Activated T-helper 1 cell treated with anti-CD3 and anti-CD28 coated beads, Interleukin-12 subunit alpha, Interleukin-12 subunit beta, Interleukin-2, Interleukin-4 antibody, amounts not matched to agents 30 ng/mL and 10 ng/mL and 1 ng/mL, durations not matched to agents 14 hours and 24 hours and 36 hours (primary cell): Measurements from ENCODE around the gene SUGCT. TPM values are rescaled to one million over a fixed set of nuclear protein-coding genes. Genes with fewer than 3 reads are reported as not detected.

Experiments used
- DNase-seq: peaks from one replicate; pipeline ENCODE4 v3.0.0; 2021; ENCODE audit warnings: low spot score
- H3K27ac Mint-ChIP-seq: one replicate; pipeline ENCODE4 v1.8.0; 2021; ENCODE audit warnings: mild to moderate bottlenecking, mixed read lengths
- H3K27me3 Mint-ChIP-seq: one replicate; pipeline ENCODE4 v1.8.0; 2022; ENCODE audit warnings: mild to moderate bottlenecking, moderate library complexity, mixed read lengths; ENCODE audit not compliant: insufficient read depth
- H3K36me3 Mint-ChIP-seq: one replicate; pipeline ENCODE4 v1.8.0; 2021; ENCODE audit warnings: low read depth, mixed read lengths
- H3K4me1 Mint-ChIP-seq: one replicate; pipeline ENCODE4 v1.8.0; 2021; ENCODE audit warnings: low read depth, mixed read lengths
- H3K4me3 Mint-ChIP-seq: one replicate; pipeline ENCODE4 v1.8.0; 2021; ENCODE audit warnings: mild to moderate bottlenecking, moderate library complexity, mixed read lengths
- H3K9me3 Mint-ChIP-seq: one replicate; pipeline ENCODE4 v1.8.0; 2021; ENCODE audit warnings: mixed read lengths
- intact Hi-C: fragments of 100-400 bp; cut with micrococcal nuclease; formaldehyde crosslinking; loops from one replicate; pipeline ENCODE4 v1.15.1; 2024
- total RNA-seq: library from RNA; stranded (reverse); gene quantifications from 2 replicates; pipeline ENCODE4 v1.2.3, GENCODE V29; 2022

The SUGCT gene
- total RNA-seq, 1 donor from 2014 or later, result not detected

DNA sequence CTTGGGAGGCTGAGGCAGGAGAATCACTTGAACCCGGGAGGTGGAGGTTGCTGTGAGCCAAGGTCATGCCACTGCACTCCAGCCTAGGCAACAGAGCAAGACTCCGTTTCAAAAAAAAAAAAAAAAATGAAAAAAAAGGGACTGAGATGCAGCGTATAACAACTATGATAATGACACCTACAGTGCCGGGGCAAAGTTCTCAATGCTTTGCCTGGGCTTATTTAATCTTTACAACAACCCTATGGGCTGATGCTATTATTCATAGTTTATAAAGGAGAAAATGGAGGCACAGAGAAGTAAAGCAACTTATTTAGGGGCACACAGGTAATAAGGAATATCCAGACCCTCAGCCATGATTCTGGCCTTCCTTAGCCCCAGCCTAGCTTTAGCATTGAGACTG, 47.6 kb downstream of the SUGCT start:
- H3K9me3 Mint-ChIP-seq, result no peaks in the 10 kb centered on the region
- H3K36me3 Mint-ChIP-seq, result no peaks in the 10 kb centered on the region
- H3K27me3 Mint-ChIP-seq, result peaks cover 3% of the 10 kb centered on the region
- intact Hi-C loops, result no loop called here
- H3K4me3 Mint-ChIP-seq, result no peak overlapping the region
- H3K4me1 Mint-ChIP-seq, result no peaks in the 10 kb centered on the region
- DNase-seq, result no peak
- H3K27ac Mint-ChIP-seq, result no peak overlapping the region

DNA sequence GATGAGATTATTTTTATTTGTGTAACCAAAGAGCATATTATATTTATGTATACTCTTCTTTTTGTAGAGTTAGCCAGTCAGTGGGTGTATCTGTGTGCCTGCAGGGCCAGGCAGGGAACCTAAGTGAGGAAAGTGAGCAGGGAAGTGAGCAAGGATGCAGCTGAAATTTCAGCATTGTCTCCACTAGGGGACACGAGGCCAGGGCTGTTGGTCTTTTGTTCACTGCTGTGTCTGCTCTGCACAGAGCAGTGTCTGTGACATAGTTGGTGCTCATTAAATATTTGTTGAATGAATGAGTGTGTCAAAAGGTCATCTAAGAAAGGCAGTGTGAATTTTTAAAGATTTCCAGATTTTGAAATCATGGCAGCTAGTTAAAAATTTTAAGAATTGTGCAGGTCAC, 51.8 kb downstream of the SUGCT start:
- H3K27me3 Mint-ChIP-seq, result no peaks in the 10 kb centered on the region
- intact Hi-C loops, result no loop called here

DNA sequence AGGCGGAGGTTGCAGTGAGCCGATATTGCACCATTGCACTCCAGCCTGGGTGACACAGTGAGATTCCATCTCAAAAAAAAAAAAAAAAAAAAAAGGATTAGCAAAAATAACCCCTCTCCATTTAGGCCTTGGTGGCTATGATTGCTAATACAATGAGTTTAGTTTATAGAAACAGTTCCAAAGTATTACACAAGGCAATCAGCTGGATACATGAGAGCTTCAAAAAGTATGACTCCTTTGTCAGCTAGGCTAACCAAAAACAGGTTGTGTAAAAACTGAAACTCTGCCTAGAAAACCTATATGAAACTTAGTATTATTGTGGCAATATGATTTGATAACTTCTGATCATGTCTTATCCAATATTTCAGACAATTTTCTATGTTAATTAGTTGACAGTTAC, 57.2 kb downstream of the SUGCT start:
- H3K4me3 Mint-ChIP-seq, result no peak overlapping the region
- intact Hi-C loops, result no loop called here
- H3K27ac Mint-ChIP-seq, result no peak overlapping the region
- H3K36me3 Mint-ChIP-seq, result no peaks in the 10 kb centered on the region
- H3K9me3 Mint-ChIP-seq, result no peaks in the 10 kb centered on the region
- DNase-seq, result no peak
- H3K27me3 Mint-ChIP-seq, result peaks cover 3% of the 10 kb centered on the region
- no peaks in the 10 kb centered on the region for H3K4me1 Mint-ChIP-seq

More for the DNA sequence above, 51.8 kb downstream of the SUGCT start:
- Mint-ChIP-seq H3K36me3 (no peaks in the 10 kb centered on the region), H3K27ac (no peak overlapping the region), H3K4me3 (no peak overlapping the region), H3K4me1 (no peaks in the 10 kb centered on the region), H3K9me3 (no peaks in the 10 kb centered on the region)
- no peak for DNase-seq

DNA sequence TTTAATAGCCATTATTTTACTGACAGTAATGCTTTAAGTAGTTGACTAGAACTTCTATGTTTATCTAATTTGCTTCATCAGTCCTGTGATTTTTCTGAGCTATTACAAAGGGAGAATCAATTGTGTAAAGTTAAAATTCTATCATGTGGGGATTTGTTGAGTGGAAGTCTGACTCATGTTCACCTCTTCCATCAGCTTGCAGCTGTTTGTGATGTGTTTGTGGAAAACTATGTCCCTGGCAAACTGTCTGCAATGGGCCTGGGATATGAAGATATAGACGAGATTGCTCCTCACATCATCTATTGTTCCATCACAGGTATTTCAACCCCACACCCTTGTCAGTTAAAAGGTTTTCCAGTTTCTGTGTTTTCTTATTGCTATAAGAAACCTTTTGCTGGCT, 59.9 kb downstream of the SUGCT start:
- no peak for DNase-seq
- H3K9me3 Mint-ChIP-seq, result no peaks in the 10 kb centered on the region

DNA sequence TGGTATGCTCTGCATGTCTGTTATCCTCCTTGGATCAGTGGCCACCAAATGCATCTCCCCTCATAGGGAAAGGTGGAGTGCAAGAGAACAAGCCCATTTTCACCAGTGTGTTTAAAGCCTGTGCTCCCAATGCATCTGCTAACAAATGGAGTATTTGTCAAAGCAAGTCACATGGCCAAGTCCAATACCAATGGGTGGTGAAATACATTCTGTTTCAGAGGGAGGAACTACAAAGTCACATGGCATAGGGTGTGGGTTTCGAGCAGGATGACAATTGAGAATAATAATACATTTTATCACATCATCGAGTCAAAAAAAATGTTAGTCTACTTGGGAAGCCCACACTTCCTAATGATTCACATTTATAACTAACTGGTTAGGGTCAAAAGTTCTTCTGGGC, 62.7 kb downstream of the SUGCT start:
- intact Hi-C loops, result no loop called here
- DNase-seq, result no peak
- no peak overlapping the region for H3K4me3 Mint-ChIP-seq
- no peaks in the 10 kb centered on the region for H3K4me1 Mint-ChIP-seq
- peaks cover 3% of the 10 kb centered on the region for H3K27me3 Mint-ChIP-seq
- no peaks in the 10 kb centered on the region for H3K36me3 Mint-ChIP-seq
- no peak overlapping the region for H3K27ac Mint-ChIP-seq
- no peaks in the 10 kb centered on the region for H3K9me3 Mint-ChIP-seq

More for the DNA sequence above, 59.9 kb downstream of the SUGCT start:
- intact Hi-C loops, result no loop called here
- Mint-ChIP-seq H3K4me3 (no peak overlapping the region), H3K27me3 (peaks cover 3% of the 10 kb centered on the region), H3K4me1 (no peaks in the 10 kb centered on the region), H3K27ac (no peak overlapping the region), H3K36me3 (no peaks in the 10 kb centered on the region)

DNA sequence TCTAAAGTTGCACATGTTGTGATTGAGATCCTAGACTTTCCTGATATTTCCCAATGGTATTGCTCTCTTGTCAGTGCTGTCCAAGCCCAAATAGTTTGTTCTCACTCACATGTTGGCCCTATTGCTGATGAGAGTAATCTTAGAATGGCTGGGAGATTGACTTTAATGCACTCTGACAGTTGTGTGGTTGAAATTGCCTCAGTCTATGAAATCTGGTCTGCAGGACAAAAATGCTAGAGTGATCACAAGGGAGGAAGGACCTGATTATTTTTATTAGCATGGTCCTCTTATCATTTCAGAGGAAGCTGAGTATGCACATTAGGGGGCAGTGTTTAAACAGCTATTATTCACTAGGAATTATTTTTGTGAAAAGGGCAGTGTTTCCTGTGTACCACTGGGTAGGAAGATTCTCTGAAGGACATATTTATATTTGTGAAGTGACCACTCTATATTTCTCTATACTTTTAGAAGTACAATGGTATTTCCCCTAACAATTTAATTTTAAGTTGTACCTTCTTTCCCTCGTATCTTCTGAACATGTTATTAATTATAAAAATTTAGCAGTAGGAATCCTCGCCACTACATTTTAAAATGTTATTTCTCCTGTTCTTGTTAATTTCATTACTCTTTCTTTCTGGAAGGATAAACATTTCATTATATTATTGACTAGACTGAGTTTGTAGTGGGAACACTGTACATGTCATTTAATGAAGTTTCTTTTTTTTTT, 64.4 kb downstream of the SUGCT start:
- Mint-ChIP-seq H3K4me1 (no peaks in the 10 kb centered on the region), H3K27ac (no peak overlapping the region), H3K4me3 (no peak overlapping the region), H3K9me3 (no peaks in the 10 kb centered on the region), H3K27me3 (peaks cover 3% of the 10 kb centered on the region), H3K36me3 (no peaks in the 10 kb centered on the region)
- intact Hi-C loops, result no loop called here
- no peak for DNase-seq

DNA sequence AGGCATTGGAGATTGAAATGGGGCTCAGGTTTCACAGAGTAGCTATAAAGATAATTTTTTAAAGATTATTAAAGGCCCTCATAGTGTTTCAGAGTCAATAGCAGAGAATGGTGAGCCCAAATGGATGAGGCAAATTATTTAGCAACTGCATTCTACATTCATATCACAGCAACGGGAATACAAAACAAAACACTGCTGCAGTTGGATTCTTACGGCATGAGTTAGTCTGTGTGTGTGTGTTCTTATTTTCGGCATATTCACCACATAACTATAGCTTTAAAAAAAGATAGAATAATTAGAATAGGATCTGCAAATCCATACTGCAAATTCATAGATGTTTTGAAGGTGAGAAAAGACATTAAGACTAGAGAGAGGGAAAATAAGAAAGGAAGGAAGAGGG, 66.0 kb downstream of the SUGCT start:
- Mint-ChIP-seq H3K4me1 (no peaks in the 10 kb centered on the region), H3K4me3 (no peak overlapping the region), H3K36me3 (no peaks in the 10 kb centered on the region), H3K27ac (no peak overlapping the region), H3K9me3 (no peaks in the 10 kb centered on the region), H3K27me3 (peaks cover 3% of the 10 kb centered on the region)
- intact Hi-C loops, result no loop called here
- no peak for DNase-seq

DNA sequence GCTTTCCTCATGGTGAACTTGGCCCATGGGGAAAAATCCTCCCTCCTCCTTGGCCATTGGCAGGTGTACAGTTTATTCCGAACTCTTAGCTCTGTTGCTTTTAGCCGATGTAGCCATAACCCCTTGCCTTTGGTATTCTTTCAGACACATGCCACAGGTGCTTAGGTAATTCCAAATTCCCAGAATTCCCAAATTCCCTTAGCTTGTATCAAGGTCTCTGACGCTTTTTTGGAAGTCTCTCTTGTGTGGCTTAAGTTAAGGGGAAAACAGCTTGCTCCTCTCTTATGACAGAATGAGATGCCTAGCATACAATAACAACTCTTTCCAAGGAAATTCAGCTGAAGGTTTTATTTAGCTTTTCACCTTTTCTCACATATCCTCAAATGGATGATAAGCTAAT, 68.0 kb downstream of the SUGCT start:
- Mint-ChIP-seq H3K4me3 (no peak overlapping the region), H3K27ac (no peak overlapping the region), H3K27me3 (no peaks in the 10 kb centered on the region), H3K9me3 (no peaks in the 10 kb centered on the region), H3K4me1 (no peaks in the 10 kb centered on the region), H3K36me3 (no peaks in the 10 kb centered on the region)
- intact Hi-C loops, result no loop called here
- no peak for DNase-seq

DNA sequence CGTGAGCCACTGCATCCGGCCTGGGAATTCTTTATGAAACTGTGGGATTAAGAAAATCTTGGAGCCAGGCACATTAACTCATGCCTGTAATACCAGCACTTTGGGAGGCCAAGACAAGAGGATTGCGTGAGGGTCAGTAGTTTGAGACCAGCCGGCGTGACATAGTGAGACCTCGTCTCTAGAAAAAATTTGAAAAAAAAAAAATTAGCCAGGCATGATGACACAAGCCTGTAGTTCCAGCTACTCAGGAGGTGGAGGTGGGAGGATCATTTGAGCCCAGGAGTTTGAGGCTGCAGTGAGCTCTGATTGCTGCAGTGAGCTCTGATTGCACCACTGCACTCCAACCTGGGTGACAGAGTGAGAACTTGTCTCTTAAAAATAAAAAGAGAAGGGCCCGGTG, 69.8 kb downstream of the SUGCT start:
- Mint-ChIP-seq H3K27ac (no peak overlapping the region), H3K4me3 (no peak overlapping the region), H3K4me1 (no peaks in the 10 kb centered on the region), H3K9me3 (no peaks in the 10 kb centered on the region), H3K36me3 (no peaks in the 10 kb centered on the region), H3K27me3 (no peaks in the 10 kb centered on the region)
- no peak for DNase-seq
- intact Hi-C loops, result no loop called here

DNA sequence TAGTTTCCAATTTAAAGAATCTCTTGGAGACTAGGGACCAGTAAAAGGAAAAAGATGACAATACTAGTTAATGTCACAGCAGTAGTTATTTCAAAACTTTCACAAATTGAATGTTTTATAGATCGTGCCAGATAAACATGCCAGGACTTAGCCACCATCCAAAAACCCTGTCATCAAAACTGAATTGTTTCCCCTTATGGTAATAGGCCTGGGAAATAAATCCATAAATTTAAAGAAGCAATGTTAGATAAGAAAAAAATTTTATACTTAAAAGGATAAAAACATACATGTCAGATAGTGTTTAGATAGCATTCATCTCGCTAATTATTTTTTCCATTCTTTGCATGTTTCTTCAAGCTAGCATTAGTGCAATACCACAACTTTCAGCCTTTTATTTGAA, 71.2 kb downstream of the SUGCT start:
- intact Hi-C loops, result no loop called here
- no peaks in the 10 kb centered on the region for H3K9me3 Mint-ChIP-seq
- no peaks in the 10 kb centered on the region for H3K4me1 Mint-ChIP-seq
- no peaks in the 10 kb centered on the region for H3K27me3 Mint-ChIP-seq
- DNase-seq, result no peak
- no peaks in the 10 kb centered on the region for H3K36me3 Mint-ChIP-seq
- no peak overlapping the region for H3K27ac Mint-ChIP-seq
- no peak overlapping the region for H3K4me3 Mint-ChIP-seq

DNA sequence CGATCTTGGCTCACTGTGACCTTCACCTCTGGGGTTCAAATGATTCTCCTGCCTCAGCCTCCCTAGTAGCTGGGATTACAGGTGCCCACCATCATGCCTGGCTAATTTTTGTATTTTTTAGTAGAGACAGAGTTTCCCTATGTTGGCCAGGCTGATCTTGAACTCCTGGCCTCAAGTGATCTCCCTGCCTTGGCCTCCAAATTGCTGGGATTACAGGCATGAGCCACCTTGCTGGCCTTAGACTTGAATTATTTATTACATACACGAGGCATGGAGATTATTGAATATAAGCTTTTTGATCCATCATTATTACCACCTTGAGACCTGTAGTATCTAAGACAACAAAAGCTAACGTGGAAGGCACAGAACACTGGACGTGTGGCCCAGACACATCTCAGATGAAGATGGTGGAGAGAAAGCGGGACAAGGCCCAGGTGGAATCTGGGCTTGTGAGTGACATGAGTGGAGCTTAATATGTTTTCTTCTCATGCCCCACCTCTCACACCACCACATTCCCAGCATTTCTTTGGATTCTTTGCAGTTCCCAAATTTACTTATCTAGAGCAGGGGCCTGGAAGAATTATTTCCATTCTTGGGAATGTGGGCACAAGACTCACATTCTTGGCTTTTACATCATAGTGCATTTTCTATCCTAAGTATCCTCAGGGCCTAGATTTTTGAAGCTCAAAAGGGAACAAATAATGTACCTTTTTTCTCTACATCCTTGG, 76.6 kb downstream of the SUGCT start:
- no peaks in the 10 kb centered on the region for H3K4me1 Mint-ChIP-seq
- H3K27ac Mint-ChIP-seq, result no peak overlapping the region
- H3K4me3 Mint-ChIP-seq, result no peak overlapping the region
- H3K36me3 Mint-ChIP-seq, result no peaks in the 10 kb centered on the region
- intact Hi-C loops, result no loop called here
- DNase-seq, result no peak
- H3K27me3 Mint-ChIP-seq, result no peaks in the 10 kb centered on the region
- no peaks in the 10 kb centered on the region for H3K9me3 Mint-ChIP-seq

DNA sequence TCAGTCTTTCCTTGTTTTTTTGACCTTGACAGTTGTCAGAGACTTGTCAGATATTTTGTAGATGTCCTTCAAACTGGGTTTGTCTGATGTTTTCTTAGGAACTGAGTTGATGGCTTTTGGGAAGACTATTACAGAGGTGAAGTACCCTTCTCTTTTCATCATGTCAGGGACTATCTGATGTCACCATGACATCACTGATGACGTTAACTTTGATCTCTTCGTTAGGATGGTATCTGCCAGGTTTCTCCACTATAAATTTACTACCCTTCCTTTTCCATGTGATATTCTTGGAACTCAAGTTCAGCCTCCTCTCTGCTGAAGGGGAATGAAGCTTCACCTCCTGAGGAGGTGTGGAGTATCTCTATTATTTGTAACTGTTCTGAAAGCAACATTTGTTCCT, 78.5 kb downstream of the SUGCT start:
- no peaks in the 10 kb centered on the region for H3K27me3 Mint-ChIP-seq
- intact Hi-C loops, result no loop called here
- DNase-seq, result no peak
- H3K27ac Mint-ChIP-seq, result no peak overlapping the region
- H3K9me3 Mint-ChIP-seq, result no peaks in the 10 kb centered on the region
- H3K4me1 Mint-ChIP-seq, result no peaks in the 10 kb centered on the region
- no peak overlapping the region for H3K4me3 Mint-ChIP-seq
- no peaks in the 10 kb centered on the region for H3K36me3 Mint-ChIP-seq

DNA sequence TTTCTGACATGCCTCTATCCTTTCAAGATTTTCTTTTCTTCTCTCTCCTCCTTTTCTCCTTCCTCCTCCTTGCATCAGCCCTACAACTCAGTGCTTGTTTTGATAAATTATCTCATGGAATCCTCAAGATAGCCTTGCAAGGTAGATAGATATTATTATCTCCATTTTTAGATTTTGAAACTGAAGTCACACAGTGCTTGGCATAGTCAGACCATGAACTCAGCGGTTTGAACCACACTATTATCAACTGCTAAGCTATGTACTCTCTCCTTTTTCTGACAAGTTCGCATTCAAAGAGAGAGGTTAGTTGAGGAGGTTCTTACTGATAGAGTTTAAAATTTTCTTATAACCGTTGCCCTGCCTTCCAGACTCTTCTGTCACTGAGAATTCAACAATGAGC, 79.1 kb downstream of the SUGCT start:
- Mint-ChIP-seq H3K27ac (no peak overlapping the region), H3K36me3 (no peaks in the 10 kb centered on the region), H3K4me3 (no peak overlapping the region), H3K27me3 (no peaks in the 10 kb centered on the region), H3K4me1 (no peaks in the 10 kb centered on the region), H3K9me3 (no peaks in the 10 kb centered on the region)
- no peak for DNase-seq
- intact Hi-C loops, result no loop called here
